ENCODE results near the gene SORBS2. TPM values are rescaled to one million over a fixed set of nuclear protein-coding genes. Genes with fewer than 3 reads are reported as not detected.
A peak's percentile ranks its signal among the peaks of the same experiment; 100 is the strongest.

The SORBS2 gene
- total RNA-seq, 1 donor from 2014 or later, result 20.0 TPM

DNA sequence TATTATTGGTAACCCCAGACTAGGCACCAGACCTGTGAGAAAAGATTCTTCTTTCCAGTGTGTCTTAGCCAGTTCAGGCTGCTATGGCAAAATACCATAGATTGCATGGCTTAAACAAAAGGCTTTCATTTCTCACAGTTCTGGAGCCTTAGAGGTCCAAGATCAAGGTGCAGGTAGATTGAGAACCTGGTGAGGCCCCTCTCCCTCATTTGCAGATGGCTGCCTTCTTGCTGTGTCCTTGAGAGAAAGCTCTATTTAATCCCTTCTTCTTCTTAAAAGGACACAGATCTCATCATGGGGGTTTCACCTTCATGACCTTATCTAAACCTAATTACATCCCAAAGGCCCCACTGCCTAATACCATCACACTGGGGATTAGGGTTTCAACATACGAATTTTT lies 273.2 kb downstream of the SORBS2 start:
- peaks cover 11% of the 10 kb centered on the region for H3K4me1 Mint-ChIP-seq (ENCODE audit: unreplicated experiment)
- no peaks in the 10 kb centered on the region for H3K9me3 Mint-ChIP-seq (ENCODE audit: unreplicated experiment)
- DNase-seq (ENCODE audit: low spot score), result no peak
- no peak overlapping the region for H3K4me3 Mint-ChIP-seq (ENCODE audit: unreplicated experiment)
- peaks cover 7% of the 10 kb centered on the region for H3K27me3 Mint-ChIP-seq (ENCODE audit: unreplicated experiment)
- no peaks in the 10 kb centered on the region for H3K36me3 Mint-ChIP-seq (ENCODE audit: low read depth, unreplicated experiment)
- TF ChIP-seq, protein P1, sequence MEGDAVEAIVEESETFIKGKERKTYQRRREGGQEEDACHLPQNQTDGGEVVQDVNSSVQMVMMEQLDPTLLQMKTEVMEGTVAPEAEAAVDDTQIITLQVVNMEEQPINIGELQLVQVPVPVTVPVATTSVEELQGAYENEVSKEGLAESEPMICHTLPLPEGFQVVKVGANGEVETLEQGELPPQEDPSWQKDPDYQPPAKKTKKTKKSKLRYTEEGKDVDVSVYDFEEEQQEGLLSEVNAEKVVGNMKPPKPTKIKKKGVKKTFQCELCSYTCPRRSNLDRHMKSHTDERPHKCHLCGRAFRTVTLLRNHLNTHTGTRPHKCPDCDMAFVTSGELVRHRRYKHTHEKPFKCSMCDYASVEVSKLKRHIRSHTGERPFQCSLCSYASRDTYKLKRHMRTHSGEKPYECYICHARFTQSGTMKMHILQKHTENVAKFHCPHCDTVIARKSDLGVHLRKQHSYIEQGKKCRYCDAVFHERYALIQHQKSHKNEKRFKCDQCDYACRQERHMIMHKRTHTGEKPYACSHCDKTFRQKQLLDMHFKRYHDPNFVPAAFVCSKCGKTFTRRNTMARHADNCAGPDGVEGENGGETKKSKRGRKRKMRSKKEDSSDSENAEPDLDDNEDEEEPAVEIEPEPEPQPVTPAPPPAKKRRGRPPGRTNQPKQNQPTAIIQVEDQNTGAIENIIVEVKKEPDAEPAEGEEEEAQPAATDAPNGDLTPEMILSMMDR (IDR thresholded peaks at IDR 0.05; ENCODE audit: unreplicated experiment), result no peak
- no peak overlapping the region for H3K27ac Mint-ChIP-seq (ENCODE audit: unreplicated experiment)

DNA sequence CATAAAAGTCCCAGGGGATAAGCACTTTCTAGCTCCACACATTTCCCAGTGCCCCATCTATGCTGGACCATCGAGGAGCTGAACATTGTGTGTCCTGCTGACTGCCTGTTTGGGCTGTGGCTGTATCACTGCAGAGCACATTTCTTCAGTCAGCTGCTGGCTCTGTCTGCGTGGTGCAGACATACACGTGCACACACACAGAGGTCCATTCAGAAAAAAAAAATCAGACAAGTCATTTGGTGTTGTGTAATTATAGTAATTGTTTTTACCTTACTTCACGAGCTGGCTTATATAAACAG lies 275.6 kb downstream of the SORBS2 start:
- no peak overlapping the region for H3K27ac Mint-ChIP-seq (ENCODE audit: unreplicated experiment)
- peaks cover 9% of the 10 kb centered on the region for H3K4me1 Mint-ChIP-seq (ENCODE audit: unreplicated experiment)
- no peaks in the 10 kb centered on the region for H3K36me3 Mint-ChIP-seq (ENCODE audit: low read depth, unreplicated experiment)
- peaks cover 4% of the 10 kb centered on the region for H3K27me3 Mint-ChIP-seq (ENCODE audit: unreplicated experiment)
- no peaks in the 10 kb centered on the region for H3K9me3 Mint-ChIP-seq (ENCODE audit: unreplicated experiment)
- no peak for DNase-seq (ENCODE audit: low spot score)
- no peak overlapping the region for H3K4me3 Mint-ChIP-seq (ENCODE audit: unreplicated experiment)
- TF ChIP-seq, protein P1 (IDR thresholded peaks at IDR 0.05; ENCODE audit: unreplicated experiment), result no peak

DNA sequence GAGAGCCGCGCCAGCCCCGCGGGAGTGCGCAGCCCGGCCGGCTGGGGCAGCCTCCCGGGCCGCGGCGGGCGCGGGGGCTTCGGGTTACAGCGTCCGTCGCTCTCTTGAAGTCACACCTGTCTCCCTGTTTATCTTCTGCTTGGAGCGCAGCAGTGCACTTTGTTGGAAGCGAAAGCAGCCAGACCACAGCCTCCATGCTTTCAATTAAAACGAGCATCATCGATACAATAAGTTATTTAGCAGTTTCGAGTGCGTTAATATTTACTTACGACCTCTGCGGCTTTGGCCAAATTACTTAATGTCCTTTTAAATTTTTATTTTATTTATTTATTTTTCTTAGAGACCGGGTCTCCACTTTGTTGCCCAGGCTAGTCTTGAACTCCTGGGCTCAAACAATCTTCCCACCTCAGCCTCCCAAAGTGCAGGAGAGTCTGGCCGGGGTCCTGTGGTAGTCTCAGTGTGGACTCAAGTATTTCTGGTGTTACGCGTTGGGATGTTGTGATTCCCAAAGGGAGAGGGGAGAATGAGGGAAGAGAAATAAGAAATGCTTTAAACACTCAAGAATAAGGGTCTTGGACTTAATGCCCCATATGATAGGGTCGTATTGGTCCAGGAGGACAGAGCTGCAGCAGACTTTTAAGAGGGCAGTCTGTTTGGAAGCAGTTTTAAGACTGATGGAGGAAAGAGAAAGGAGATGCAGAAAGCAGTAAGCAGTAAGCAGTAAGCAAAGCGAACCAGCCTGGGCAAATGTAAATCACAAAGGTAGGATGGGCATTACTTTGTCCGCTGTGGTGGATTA lies 276.2 kb downstream of the SORBS2 start:
- H3K27me3 Mint-ChIP-seq (ENCODE audit: unreplicated experiment), result peaks cover 4% of the 10 kb centered on the region

More for the DNA sequence above, 276.2 kb downstream of the SORBS2 start:
- no peaks in the 10 kb centered on the region for H3K36me3 Mint-ChIP-seq (ENCODE audit: low read depth, unreplicated experiment)
- TF ChIP-seq, protein P1 (IDR thresholded peaks at IDR 0.05; ENCODE audit: unreplicated experiment), result no peak
- peak overlapping the region; percentile 84 for H3K4me3 Mint-ChIP-seq (ENCODE audit: unreplicated experiment)
- no peaks in the 10 kb centered on the region for H3K9me3 Mint-ChIP-seq (ENCODE audit: unreplicated experiment)
- H3K4me1 Mint-ChIP-seq (ENCODE audit: unreplicated experiment), result peaks cover 5% of the 10 kb centered on the region
- DNase-seq (ENCODE audit: low spot score), result no peak
- no peak overlapping the region for H3K27ac Mint-ChIP-seq (ENCODE audit: unreplicated experiment)

Measured in endothelial cell (in vitro differentiated cells).